Fibroblast of mammary gland (primary cell): ENCODE measurements around the gene KRTAP9-6.

Source experiments
- DNase-seq: peaks from one replicate; pipeline ENCODE4 v3.0.0-alpha.2; 2010; ENCODE audit warnings: low read depth
- H3K4me3 ChIP-seq: 2 replicates; pipeline ENCODE4 v1.5.1; 2011; ENCODE audit warnings: low read depth, mild to moderate bottlenecking, low read length, moderate library complexity; ENCODE audit not compliant: control insufficient read depth
- CTCF ChIP-seq: conservative IDR thresholded peaks from 2 replicates; pipeline ENCODE4 v1.5.1; 2011; ENCODE audit warnings: low read depth, low read length, inconsistent platforms; ENCODE audit not compliant: control insufficient read depth, insufficient read depth

KRTAP9-6 gene

DNA sequence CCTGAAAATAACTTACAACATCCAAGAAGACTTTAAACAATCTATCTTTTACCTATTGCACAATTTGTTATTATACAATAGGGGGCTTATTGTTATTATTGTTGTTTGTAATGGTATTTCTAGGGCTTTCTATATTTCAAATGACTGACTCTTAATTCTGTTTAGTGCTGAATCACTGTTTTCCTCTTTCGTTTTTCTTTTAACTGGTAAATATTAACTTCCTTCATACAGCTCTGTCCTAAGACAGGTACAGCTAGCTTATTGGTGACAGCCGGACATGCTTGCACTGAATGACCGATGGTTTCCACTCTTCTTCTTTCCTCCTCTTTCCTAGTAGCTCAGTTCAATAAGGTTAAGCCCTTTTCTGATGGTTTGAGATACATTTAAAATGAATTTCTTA lies 21.9 kb downstream of the KRTAP9-6 start:
- TF ChIP-seq CTCF = no peak

DNA sequence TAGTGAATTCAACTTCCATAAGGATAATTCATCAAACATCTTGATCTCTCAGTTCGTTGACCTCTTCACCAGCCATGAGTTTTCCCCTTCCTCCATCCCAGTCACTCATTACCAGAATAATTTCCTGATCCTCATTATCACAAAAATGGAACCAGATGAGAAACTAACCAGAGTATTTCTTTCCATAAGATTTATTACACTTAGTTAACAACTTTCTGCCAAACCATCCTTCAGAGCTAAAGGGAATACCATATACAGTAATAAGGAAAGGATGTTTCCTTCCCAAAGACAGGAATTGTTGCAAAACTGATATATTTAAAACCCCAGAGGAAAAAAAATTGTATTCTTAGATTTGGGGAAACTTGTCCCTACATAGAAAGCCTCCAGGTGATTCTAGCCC lies 28.8 kb downstream of the KRTAP9-6 start:
- no peak for TF ChIP-seq CTCF
- H3K4me3 ChIP-seq = no peak overlapping the region
- DNase-seq = no peak

More for the DNA sequence above, 21.9 kb downstream of the KRTAP9-6 start:
- no peak for DNase-seq
- no peak overlapping the region for H3K4me3 ChIP-seq

GRCh38 chr17:41296846-41297245 lies 31.7 kb downstream of the KRTAP9-6 start:
- DNase-seq = no peak
- no peak overlapping the region for H3K4me3 ChIP-seq
- no peak for TF ChIP-seq CTCF

DNA sequence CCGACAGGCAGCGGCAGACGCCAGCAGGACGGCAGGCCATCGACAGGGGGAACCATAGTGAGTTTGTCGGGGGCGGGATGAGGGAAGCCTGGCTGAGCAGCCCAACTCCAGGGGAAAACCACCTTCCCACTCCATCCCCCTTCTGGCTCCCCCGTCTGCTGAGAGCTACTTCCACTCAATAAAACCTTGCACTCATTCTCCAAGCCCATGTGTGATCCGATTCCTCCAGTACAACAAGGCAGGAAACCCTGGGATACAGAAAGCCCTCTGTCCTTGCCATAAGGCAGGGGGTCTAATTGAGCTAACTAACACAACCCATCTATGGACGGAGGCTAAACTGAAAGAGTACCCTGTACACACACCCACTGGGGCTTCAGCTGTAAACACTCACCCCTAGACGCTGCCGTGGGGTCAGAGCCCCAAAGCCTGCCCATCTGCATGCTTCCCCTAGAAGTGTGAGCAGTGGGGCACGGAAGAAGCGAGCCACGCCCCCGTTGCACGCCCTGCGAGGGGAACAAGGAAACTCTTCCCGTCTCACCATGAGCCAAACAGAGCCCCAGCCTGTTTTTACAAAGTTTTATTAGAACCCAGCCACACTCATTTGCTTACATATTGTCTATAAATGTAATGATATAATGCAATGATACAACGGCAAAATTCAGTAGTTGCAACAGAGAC lies 33.4 kb downstream of the KRTAP9-6 start:
- no peak for TF ChIP-seq CTCF
- DNase-seq = no peak
- no peak overlapping the region for H3K4me3 ChIP-seq

DNA sequence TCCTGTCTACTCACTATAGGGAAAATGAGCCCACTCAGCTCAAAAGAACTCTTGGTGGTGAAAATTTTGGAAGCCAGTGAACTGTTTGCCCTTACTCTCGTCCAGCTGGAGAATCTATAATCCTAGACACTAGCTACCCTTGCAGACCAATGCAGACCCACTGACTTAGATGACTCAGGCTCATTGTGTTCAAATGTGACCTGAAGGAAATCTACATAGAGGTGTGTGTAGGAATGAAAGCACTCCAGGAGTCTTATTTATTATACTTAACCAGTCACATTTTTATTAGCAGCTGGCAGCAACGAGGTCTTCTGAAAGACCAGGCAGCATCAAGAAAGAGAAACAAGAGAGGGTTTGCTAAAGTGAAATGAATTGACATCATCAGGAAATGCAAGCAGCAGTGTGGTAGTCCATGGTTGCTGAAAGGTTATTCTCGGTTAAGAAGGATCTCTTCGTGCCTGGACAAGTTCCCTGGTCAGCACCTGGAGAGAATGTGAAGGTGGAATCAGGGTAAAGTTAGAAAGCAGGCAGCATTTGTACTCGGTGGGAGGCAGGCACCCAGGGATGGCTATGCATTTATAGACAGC lies 36.1 kb downstream of the KRTAP9-6 start:
- no peak for DNase-seq
- no peak for TF ChIP-seq CTCF
- no peak overlapping the region for H3K4me3 ChIP-seq

DNA sequence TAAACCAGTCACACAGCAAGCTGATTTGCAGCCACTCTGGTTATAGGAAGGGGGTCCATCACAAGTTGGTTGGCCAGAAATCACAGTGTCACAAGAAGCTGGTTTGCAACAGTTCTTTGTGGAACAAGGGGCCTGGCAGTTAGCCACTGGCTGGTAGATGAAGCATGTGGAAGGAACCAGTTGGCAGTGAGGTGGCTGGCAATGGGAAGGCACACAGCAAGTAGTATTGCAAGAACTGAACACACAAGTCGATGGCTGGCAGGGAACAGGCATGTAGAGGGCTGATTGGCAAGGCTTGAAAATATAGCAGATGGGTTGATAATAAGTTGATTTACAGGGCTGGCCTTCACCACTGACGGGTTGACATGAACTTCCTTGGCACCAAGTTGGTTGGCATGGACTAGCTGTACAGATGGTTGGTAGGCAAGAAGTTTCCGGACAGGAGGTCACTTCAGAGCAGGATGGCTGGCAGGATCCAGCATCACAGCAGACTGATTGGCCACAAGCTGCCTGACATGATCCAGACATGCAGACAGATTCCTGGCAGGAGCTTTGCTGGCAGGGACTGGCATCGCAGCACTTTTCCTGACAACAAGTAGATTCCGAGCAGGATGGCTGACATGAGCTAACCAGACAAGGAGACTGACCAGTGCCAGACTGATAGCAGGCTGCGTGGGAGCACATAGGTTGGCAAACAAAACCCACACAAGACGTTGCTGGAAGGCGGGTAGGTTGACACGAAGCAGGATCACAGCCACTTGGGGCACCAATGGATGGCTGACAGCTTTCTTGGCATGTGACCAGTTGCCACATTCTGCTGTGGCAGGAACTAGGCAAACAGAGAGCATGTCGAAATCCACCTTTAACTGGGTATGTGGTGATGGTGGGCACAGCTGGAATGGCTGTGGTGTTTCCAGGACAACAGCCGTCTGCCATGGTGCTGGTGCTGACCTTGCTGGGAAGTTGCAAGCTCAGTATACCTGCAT lies 37.0 kb downstream of the KRTAP9-6 start, which contains the start of gene KRTAP29-1:
Gene KRTAP29-1 (minus strand): TSS at position 936 of the 986 bp plus-strand sequence. CDS start 0 bp downstream, at position 936.
- no peak within 1 kb of the TSS for H3K4me3 ChIP-seq
- no peak for TF ChIP-seq CTCF
- no peak for DNase-seq
